Peyer's patch (tissue), 4 donors: ENCODE results near the gene FANCI. TPM values are rescaled to one million over a fixed set of nuclear protein-coding genes. Genes with fewer than 3 reads are reported as not detected.
"Not testable (repeated sequence)": the region's sequence is repeated elsewhere in the genome, so short reads cannot be mapped to it uniquely, and the experiment has no call there.

Experiments used
- DNase-seq, 3 donors: peaks; one replicate each; pipeline ENCODE4 v3.0.0-alpha.2; 2017 to 2019
- H3K27ac ChIP-seq, 4 donors: fragments of 200-600 bp; sonication (generic); one replicate each; pipeline ENCODE4 v1.5.1; 2016 to 2019
- H3K27me3 ChIP-seq, 2 donors: fragments of 200-600 bp; sonication (generic); one replicate each; pipeline ENCODE4 v1.5.1; 2019
- H3K36me3 ChIP-seq, 3 donors: fragments of 200-600 bp; sonication (generic); one replicate each; pipeline ENCODE4 v1.5.1; 2016 to 2019
- H3K4me1 ChIP-seq, 4 donors: fragments of 200-600 bp; sonication (generic); one replicate each; pipeline ENCODE4 v1.5.1; 2016 to 2019
- H3K4me3 ChIP-seq, 4 donors: fragments of 200-600 bp; sonication (generic); 1 replicate in 3 of 4; 2 replicates in 1 of 4; pipeline ENCODE4 v1.5.1; 2016 to 2019; ENCODE audit warnings: mild to moderate bottlenecking in 1 of 4
- H3K9me3 ChIP-seq, 4 donors: fragments of 200-600 bp; sonication (generic); one replicate each; pipeline ENCODE4 v1.5.1; 2016 to 2019; ENCODE audit warnings: mild to moderate bottlenecking in 1 of 4
- POLR2A ChIP-seq, 2 donors: fragments of 450-650 bp; IDR thresholded peaks; one replicate each; pipeline ENCODE4 v1.5.1; 2017; ENCODE audit warnings: antibody characterized with exemption in 2 of 2, mild to moderate bottlenecking in 2 of 2, moderate library complexity in 2 of 2
- total RNA-seq, 4 donors: library from RNA; depleted of rRNA; stranded (reverse); fragments of >200 nt; gene quantifications; one replicate each; pipeline ENCODE4 v1.1.0, GENCODE V29; 2016
- TF ChIP-seq, protein P1 (sequence below), 6 experiments: fragments of 450-650 bp in 4 of 6; fragments of 200-600 bp in 2 of 6; sonication (generic) in 1 of 6; IDR thresholded peaks; one replicate each; pipeline ENCODE4 v1.5.1; 2017 to 2019; ENCODE audit warnings: antibody characterized with exemption in 6 of 6, mild to moderate bottlenecking in 3 of 6, moderate library complexity in 1 of 6

Gene FANCI
- total RNA-seq, 4 donors from 2014 or later: 5.6 to 75.9 (median 10.8) TPM

DNA sequence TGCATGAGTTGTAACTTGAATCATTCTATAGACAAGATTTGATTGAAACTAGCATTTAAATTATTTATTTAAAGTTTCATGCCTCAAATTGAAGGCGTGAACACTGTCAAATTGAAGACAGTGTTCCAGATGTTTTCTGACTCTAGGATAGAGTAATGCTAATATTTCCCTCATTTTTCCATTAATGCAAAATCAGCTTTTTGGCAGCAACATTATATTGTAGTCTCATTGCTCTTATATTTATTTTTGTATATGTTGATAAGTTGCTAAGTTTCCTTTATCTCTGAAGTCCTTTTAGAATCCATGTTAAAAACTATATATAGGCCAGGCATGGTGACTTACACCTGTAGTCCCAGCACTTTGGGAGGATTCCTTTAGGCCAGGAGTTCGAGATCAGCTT is 4.8 kb downstream of the FANCI start:
- Histone ChIP-seq H3K4me3 (no peak overlapping the region), H3K36me3 (no peaks in the 10 kb centered on the region), H3K27me3 (no peaks in the 10 kb centered on the region), H3K4me1 (peaks cover 0 to 8% (median 7%) of the 10 kb centered on the region in 4 donors), H3K27ac (no peak overlapping the region), H3K9me3 (no peaks in the 10 kb centered on the region)
- no peak for TF ChIP-seq POLR2A (IDR thresholded peaks at IDR 0.05)
- TF ChIP-seq, protein P1, sequence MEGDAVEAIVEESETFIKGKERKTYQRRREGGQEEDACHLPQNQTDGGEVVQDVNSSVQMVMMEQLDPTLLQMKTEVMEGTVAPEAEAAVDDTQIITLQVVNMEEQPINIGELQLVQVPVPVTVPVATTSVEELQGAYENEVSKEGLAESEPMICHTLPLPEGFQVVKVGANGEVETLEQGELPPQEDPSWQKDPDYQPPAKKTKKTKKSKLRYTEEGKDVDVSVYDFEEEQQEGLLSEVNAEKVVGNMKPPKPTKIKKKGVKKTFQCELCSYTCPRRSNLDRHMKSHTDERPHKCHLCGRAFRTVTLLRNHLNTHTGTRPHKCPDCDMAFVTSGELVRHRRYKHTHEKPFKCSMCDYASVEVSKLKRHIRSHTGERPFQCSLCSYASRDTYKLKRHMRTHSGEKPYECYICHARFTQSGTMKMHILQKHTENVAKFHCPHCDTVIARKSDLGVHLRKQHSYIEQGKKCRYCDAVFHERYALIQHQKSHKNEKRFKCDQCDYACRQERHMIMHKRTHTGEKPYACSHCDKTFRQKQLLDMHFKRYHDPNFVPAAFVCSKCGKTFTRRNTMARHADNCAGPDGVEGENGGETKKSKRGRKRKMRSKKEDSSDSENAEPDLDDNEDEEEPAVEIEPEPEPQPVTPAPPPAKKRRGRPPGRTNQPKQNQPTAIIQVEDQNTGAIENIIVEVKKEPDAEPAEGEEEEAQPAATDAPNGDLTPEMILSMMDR (IDR thresholded peaks at IDR 0.05): no peak
- DNase-seq: no peak

DNA sequence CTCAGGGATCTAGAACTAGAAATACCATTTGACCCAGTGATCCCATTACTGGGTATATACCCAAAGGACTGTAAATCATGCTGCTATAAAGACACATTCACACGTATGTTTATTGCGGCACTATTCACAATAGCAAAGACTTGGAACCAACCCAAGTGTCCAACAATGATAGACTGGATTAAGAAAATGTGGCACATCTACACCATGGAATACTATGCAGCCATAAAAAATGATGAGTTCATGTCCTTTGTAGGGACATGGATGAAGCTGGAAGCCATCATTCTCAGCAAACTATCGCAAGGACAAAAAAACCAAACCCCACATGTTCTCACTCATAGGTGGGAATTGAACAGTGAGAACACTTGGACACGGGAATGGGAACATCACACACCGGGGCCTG is 6.4 kb downstream of the FANCI start:
- H3K36me3 ChIP-seq, H3K27ac ChIP-seq, DNase-seq, H3K9me3 ChIP-seq, H3K4me3 ChIP-seq, H3K27me3 ChIP-seq, H3K4me1 ChIP-seq: not testable (repeated sequence)

DNA sequence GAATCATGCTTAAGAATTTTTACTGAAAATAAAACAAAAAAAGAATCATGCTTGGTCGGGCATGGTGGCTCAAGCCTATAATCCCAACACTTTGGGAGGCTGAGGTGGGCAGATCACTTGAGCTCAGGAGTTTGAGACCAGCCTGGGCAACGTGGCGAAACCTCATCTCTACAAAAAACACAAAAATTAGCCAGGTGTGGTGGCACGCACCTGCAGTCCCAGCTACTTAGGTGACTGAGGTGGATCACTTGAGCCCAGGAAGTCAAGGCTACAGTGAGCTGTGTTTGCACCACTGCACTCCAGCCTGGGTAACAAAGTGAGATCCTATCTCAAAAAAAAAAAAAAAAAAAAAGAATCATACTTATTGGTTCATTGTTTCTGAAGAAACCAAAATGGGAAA is 33.5 kb downstream of the FANCI start:
- H3K4me3 ChIP-seq, H3K36me3 ChIP-seq, DNase-seq, H3K9me3 ChIP-seq, H3K4me1 ChIP-seq, H3K27me3 ChIP-seq, H3K27ac ChIP-seq: not testable (repeated sequence)

DNA sequence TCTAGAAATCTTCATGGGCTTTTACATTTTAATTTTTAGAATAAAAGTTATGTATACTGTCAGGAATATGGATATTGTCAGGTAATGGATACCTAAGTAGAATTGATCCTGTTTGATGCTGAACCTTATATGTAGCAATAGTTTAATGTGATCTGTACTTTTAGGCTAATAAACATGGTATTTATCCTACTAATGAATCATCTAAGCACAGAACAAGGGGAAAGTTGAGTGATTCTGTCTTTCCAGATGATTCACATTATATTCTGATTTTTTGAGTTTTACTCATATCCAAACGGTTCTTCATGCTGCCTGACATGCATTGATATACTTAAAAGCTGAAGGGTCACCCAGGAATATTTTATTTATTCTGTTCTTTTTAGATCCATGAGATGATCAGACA is 34.5 kb downstream of the FANCI start:
- no peaks in the 10 kb centered on the region for H3K36me3 ChIP-seq
- no peak overlapping the region for H3K4me3 ChIP-seq
- H3K9me3 ChIP-seq: no peaks in the 10 kb centered on the region
- no peak overlapping the region for H3K27ac ChIP-seq
- H3K27me3 ChIP-seq: no peaks in the 10 kb centered on the region
- TF ChIP-seq, protein P1 (IDR thresholded peaks at IDR 0.05): no peak
- no peak for TF ChIP-seq POLR2A (IDR thresholded peaks at IDR 0.05)
- no peak for DNase-seq
- no peaks in the 10 kb centered on the region for H3K4me1 ChIP-seq

DNA sequence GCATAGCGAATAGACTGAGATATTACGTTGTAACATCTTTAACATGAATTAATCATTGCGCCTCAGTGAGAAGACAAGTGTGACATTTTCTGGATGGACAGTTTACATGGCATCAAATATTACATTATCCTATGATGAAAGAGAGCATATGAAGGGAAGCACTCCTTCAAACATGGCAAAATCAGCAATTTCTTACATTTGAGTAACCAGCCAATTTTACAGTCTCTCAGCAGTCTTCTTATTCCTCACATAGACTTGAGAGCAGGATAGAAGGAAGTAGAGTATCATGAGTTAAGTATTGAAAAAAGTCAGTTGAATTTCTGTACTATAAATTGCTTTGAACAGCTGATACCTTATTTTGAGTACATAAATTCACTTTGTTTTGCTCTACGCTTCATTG is 38.9 kb downstream of the FANCI start:
- H3K27ac ChIP-seq: no peak overlapping the region
- TF ChIP-seq, protein P1 (IDR thresholded peaks at IDR 0.05): no peak
- TF ChIP-seq POLR2A (IDR thresholded peaks at IDR 0.05): no peak
- no peaks in the 10 kb centered on the region for H3K27me3 ChIP-seq
- DNase-seq: no peak
- no peaks in the 10 kb centered on the region for H3K9me3 ChIP-seq
- no peaks in the 10 kb centered on the region for H3K36me3 ChIP-seq
- H3K4me3 ChIP-seq: no peak overlapping the region
- H3K4me1 ChIP-seq: no peaks in the 10 kb centered on the region

DNA sequence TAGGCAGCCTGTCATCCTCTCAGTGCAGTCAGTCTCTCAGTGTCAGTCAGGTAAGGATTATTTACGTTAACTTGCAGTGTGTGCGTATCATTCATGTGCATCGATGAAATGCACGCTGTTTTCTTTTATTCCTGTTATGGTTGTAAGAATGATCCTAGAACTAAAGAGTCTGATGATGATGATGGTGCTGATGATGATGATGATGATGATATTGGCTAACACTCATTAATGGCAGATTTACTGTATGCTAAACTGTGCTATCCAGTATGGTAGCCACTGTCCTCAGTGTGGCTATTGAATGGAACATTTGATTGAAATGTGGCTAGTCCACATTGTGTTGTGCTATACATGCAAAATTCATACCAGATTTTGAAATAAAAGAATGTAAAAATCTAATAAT is 39.4 kb downstream of the FANCI start:
- Histone ChIP-seq H3K4me3 (no peak overlapping the region), H3K9me3 (no peaks in the 10 kb centered on the region), H3K36me3 (no peaks in the 10 kb centered on the region), H3K4me1 (no peaks in the 10 kb centered on the region), H3K27ac (no peak overlapping the region), H3K27me3 (no peaks in the 10 kb centered on the region)
- no peak for TF ChIP-seq POLR2A (IDR thresholded peaks at IDR 0.05)
- TF ChIP-seq, protein P1 (IDR thresholded peaks at IDR 0.05): no peak
- DNase-seq: no peak

DNA sequence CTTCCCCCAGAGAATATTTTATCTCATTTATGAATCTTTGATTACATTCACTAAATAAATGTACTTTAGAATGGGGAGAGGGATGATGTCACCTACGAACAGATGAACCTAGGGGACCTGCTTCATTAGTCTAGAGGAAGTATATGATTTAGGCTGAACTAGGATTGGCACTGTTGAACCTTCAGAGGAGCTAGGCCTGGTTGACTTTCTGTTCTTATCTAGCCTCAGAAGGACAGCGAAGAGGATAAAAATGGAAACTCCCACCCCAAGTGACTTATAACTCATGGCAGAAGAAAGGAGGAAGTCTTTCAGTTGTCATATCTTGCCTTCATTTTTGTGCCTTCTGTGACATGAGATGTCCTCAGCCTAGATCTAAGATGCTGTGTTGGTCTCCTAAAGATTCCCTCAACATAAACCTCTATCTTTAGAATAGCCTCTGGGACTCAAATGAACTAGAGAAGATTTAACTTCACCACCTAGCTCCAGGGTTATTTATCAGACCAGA is 48.2 kb downstream of the FANCI start:
- Histone ChIP-seq H3K9me3 (no peaks in the 10 kb centered on the region), H3K4me1 (no peaks in the 10 kb centered on the region), H3K36me3 (no peaks in the 10 kb centered on the region), H3K4me3 (no peak overlapping the region), H3K27ac (no peak overlapping the region), H3K27me3 (no peaks in the 10 kb centered on the region)
- DNase-seq: no peak
- TF ChIP-seq, protein P1 (IDR thresholded peaks at IDR 0.05): no peak
- TF ChIP-seq POLR2A (IDR thresholded peaks at IDR 0.05): no peak
